GM12892 (cell line): ENCODE results near the gene SDHA.

Experiments used
- POLR2A ChIP-seq: IDR thresholded peaks from 2 replicates; pipeline ENCODE4 v1.6.1; 2011; ENCODE audit warnings: low read depth, low read length, control low read depth
- POLR2AphosphoS5 ChIP-seq: IDR thresholded peaks from 2 replicates; pipeline ENCODE4 v1.6.1; 2011; ENCODE audit warnings: low read depth, low read length, control low read depth

- TF ChIP-seq POLR2A = no peak
- TF ChIP-seq POLR2AphosphoS5 = no peak
Measured at GRCh38 chr5:176296-176823, 41.8 kb upstream of the SDHA start.
